ENCODE results near the gene PIP5K1B. TPM values are rescaled to one million over a fixed set of nuclear protein-coding genes. Genes with fewer than 3 reads are reported as not detected.

The PIP5K1B gene
- total RNA-seq, 1 experiment from 2014 or later = not detected

GRCh38 chr9:68877219-68877618 is 172.2 kb downstream of the PIP5K1B start:
- Histone ChIP-seq H3K4me3 (ENCODE audit: low read depth, low read length, poor library complexity, severe bottlenecking) (no peak overlapping the region), H3K36me3 (ENCODE audit: insufficient read depth, low read length, poor library complexity, severe bottlenecking) (no peaks in the 10 kb centered on the region), H3K9me3 (ENCODE audit: low read depth, low read length, poor library complexity, severe bottlenecking) (no peaks in the 10 kb centered on the region), H3K27ac (ENCODE audit: low read depth, low read length, poor library complexity, severe bottlenecking) (no peak overlapping the region), H3K4me1 (ENCODE audit: insufficient read depth, low read length, poor library complexity, severe bottlenecking) (no peaks in the 10 kb centered on the region), H3K27me3 (replicated peaks; ENCODE audit: insufficient read depth, low read depth, low read length, poor library complexity) (peaks cover 29% of the 10 kb centered on the region)
- CTCF ChIA-PET = no interaction called here
- TF ChIP-seq EZH2 (IDR thresholded peaks at IDR 0.05; ENCODE audit: borderline replicate concordance, low read depth, low read length, poor library complexity, severe bottlenecking) = no peak
- TF ChIP-seq, protein P1, sequence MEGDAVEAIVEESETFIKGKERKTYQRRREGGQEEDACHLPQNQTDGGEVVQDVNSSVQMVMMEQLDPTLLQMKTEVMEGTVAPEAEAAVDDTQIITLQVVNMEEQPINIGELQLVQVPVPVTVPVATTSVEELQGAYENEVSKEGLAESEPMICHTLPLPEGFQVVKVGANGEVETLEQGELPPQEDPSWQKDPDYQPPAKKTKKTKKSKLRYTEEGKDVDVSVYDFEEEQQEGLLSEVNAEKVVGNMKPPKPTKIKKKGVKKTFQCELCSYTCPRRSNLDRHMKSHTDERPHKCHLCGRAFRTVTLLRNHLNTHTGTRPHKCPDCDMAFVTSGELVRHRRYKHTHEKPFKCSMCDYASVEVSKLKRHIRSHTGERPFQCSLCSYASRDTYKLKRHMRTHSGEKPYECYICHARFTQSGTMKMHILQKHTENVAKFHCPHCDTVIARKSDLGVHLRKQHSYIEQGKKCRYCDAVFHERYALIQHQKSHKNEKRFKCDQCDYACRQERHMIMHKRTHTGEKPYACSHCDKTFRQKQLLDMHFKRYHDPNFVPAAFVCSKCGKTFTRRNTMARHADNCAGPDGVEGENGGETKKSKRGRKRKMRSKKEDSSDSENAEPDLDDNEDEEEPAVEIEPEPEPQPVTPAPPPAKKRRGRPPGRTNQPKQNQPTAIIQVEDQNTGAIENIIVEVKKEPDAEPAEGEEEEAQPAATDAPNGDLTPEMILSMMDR (conservative IDR thresholded peaks at IDR 0.05; ENCODE audit: low read depth, low read length) = no peak
- POLR2A ChIA-PET (ENCODE audit: low non-redundant PET) = no interaction called here
- BruUV-seq (replicated peaks) = no TSS peak
- no peak for DNase-seq (ENCODE audit: low spot score)
- intact Hi-C loops (cut with micrococcal nuclease; ENCODE audit: unreplicated experiment) = loop anchor here (10.0 kb wide), 1 partner anchor 292 kb away; no protein-coding TSS in a partner anchor

GRCh38 chr9:68878450-68878849 is 173.4 kb downstream of the PIP5K1B start:
- intact Hi-C loops (cut with micrococcal nuclease; ENCODE audit: unreplicated experiment) = loop anchor here (10.0 kb wide), 1 partner anchor 294 kb away; no protein-coding TSS in a partner anchor
- TF ChIP-seq, protein P1 (conservative IDR thresholded peaks at IDR 0.05; ENCODE audit: low read depth, low read length) = no peak
- no peak for TF ChIP-seq EZH2 (IDR thresholded peaks at IDR 0.05; ENCODE audit: borderline replicate concordance, low read depth, low read length, poor library complexity, severe bottlenecking)
- no peaks in the 10 kb centered on the region for H3K9me3 ChIP-seq (ENCODE audit: low read depth, low read length, poor library complexity, severe bottlenecking)
- H3K36me3 ChIP-seq (ENCODE audit: insufficient read depth, low read length, poor library complexity, severe bottlenecking) = no peaks in the 10 kb centered on the region
- peaks cover 33% of the 10 kb centered on the region for H3K27me3 ChIP-seq (replicated peaks; ENCODE audit: insufficient read depth, low read depth, low read length, poor library complexity)
- BruUV-seq (replicated peaks) = no TSS peak
- no peak overlapping the region for H3K27ac ChIP-seq (ENCODE audit: low read depth, low read length, poor library complexity, severe bottlenecking)
- H3K4me3 ChIP-seq (ENCODE audit: low read depth, low read length, poor library complexity, severe bottlenecking) = no peak overlapping the region
- POLR2A ChIA-PET (ENCODE audit: low non-redundant PET) = no interaction called here
- CTCF ChIA-PET = interaction anchor here (0.6 kb wide), 1 partner anchor 125 kb away, joined by 5 read pairs; no protein-coding TSS in a partner anchor
- no peak for DNase-seq (ENCODE audit: low spot score)
- H3K4me1 ChIP-seq (ENCODE audit: insufficient read depth, low read length, poor library complexity, severe bottlenecking) = no peaks in the 10 kb centered on the region

DNA sequence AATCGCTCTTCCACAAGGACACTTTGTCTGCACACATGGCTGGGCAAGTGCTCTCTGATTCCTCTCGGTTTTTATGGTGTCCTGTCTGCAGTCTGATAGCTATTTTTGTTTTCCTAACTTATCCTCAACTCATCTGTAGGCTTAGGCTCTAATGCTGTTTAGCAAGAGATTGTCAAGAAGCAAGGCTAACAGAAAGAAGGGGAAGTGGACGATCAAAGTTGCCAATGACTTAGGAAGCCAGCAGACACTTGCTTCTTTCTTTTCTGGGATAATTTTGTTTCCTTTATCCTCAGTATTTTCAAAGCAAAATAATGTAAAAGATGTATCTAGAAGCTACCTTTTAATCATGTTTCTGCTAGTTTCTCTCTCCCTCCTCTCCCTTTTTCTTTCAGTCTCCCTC is 178.2 kb downstream of the PIP5K1B start:
- no peaks in the 10 kb centered on the region for H3K36me3 ChIP-seq (ENCODE audit: insufficient read depth, low read length, poor library complexity, severe bottlenecking)
- no peaks in the 10 kb centered on the region for H3K4me1 ChIP-seq (ENCODE audit: insufficient read depth, low read length, poor library complexity, severe bottlenecking)
- H3K4me3 ChIP-seq (ENCODE audit: low read depth, low read length, poor library complexity, severe bottlenecking) = no peak overlapping the region
- peaks cover 33% of the 10 kb centered on the region for H3K27me3 ChIP-seq (replicated peaks; ENCODE audit: insufficient read depth, low read depth, low read length, poor library complexity)
- H3K27ac ChIP-seq (ENCODE audit: low read depth, low read length, poor library complexity, severe bottlenecking) = no peak overlapping the region
- intact Hi-C loops (cut with micrococcal nuclease; ENCODE audit: unreplicated experiment) = no loop called here
- TF ChIP-seq, protein P1 (conservative IDR thresholded peaks at IDR 0.05; ENCODE audit: low read depth, low read length) = no peak
- no peak for TF ChIP-seq EZH2 (IDR thresholded peaks at IDR 0.05; ENCODE audit: borderline replicate concordance, low read depth, low read length, poor library complexity, severe bottlenecking)
- CTCF ChIA-PET = no interaction called here
- no TSS peak for BruUV-seq (replicated peaks)
- DNase-seq (ENCODE audit: low spot score) = no peak
- POLR2A ChIA-PET (ENCODE audit: low non-redundant PET) = no interaction called here
- H3K9me3 ChIP-seq (ENCODE audit: low read depth, low read length, poor library complexity, severe bottlenecking) = no peaks in the 10 kb centered on the region
